ENCODE data around the gene CYP39A1.

Gene CYP39A1

DNA sequence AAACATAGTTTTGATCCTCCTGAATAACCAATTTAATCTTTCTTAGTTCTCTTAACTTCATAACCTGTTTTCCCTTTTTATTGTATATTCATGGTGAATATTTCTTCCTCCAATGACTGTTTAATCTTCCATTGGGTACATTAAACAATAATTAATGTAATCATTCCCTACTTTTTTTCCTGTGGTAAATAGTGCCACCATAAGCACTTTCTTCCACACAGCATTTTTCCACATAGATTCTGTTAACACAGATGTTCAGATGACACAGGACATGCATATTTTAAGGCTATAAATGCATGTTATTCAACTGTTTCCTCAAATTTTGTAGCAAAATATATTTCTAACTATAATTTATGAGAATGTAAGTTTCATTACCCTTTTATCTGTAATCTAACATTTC lies 61.9 kb downstream of the CYP39A1 start:
- DNase-seq (ENCODE audit: low read depth, low spot score) = no peak

GRCh38 chr6:46586906-46587305 lies 65.7 kb downstream of the CYP39A1 start:
- DNase-seq (ENCODE audit: low read depth, low spot score) = no peak

DNA sequence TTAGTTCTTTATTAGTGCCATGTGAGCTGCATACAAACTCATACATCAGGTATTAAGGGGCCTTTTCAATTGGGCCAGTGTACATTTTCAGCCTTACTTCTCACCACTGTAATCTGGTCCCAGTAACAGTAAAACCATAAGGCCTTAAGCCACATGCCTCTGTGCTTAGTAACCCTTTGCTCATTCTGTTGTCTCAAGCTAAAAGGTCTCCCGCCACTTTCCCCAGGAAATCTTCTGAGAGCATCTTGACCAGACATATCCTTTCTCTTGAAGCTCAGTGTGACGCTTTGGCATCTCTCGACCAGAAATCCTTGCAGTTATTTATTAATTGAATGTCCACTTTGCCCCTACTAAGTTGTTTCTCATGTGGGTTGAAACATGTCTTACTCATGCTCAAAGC lies 68.0 kb downstream of the CYP39A1 start:
- DNase-seq (ENCODE audit: low read depth, low spot score) = peak; percentile 4

- DNase-seq (ENCODE audit: low read depth, low spot score) = no peak
These were observed 68.9 kb downstream of the CYP39A1 start for GRCh38 chr6:46583721-46584120.

GRCh38 chr6:46583081-46583480 lies 69.5 kb downstream of the CYP39A1 start:
- DNase-seq (ENCODE audit: low read depth, low spot score) = no peak

DNA sequence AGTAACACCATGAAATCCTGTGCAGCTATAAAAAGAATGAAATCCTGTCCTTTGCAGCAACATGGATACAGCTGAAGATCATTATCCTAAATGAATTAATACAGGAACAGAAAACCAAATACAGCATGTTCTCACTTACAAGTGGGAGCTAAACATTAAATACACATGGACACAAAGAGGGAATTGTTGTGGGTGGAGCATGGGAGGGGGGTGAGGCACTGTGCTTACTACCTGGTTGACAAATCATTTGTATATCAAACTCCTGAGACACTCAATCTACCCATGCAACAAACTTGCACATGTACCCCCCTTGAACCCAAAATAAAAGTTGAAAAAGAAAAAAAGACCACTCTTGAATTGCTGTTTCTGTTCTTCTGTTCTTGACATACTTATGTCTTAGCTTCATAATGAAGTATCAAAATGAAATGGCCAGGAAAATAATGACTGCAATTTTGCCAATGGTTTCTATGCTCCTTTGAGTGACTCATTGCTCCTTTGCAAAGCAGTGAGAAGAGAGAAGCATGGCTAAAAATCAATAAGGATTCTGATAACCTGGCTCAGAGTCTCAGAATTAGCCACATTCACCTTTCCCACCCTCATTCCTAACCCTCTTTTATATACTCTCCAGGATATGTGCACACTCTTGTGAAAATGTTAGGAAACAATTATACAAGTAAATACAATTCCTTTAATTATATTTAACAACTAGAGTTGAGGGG lies 71.0 kb downstream of the CYP39A1 start:
- DNase-seq (ENCODE audit: low read depth, low spot score) = no peak

GRCh38 chr6:46575530-46575929 lies 77.1 kb downstream of the CYP39A1 start:
- DNase-seq (ENCODE audit: low read depth, low spot score) = no peak

- no peak for DNase-seq (ENCODE audit: low read depth, low spot score)
These were observed 79.5 kb downstream of the CYP39A1 start for GRCh38 chr6:46573140-46573539.

DNA sequence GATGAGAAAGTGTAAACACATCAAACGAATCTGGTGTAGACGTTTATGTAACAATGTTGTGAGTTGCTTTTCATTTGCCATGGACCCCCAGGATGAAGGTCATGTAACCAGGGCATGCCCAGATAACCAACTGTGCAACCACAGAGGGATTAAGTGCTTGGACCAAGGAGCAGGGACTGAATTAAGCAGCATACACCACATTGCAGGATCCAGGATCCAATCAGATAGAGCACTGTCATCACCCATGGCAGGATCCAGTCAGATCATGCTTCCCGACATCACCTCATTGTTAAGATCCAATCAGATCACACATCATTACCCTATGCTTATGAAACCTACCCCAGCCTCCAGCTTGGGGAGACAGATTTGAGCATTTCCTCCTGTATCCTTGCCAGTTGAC lies 87.1 kb downstream of the CYP39A1 start:
- no peak for DNase-seq (ENCODE audit: low read depth, low spot score)

GRCh38 chr6:46563924-46564323 lies 88.7 kb downstream of the CYP39A1 start:
- DNase-seq (ENCODE audit: low read depth, low spot score) = no peak

DNA sequence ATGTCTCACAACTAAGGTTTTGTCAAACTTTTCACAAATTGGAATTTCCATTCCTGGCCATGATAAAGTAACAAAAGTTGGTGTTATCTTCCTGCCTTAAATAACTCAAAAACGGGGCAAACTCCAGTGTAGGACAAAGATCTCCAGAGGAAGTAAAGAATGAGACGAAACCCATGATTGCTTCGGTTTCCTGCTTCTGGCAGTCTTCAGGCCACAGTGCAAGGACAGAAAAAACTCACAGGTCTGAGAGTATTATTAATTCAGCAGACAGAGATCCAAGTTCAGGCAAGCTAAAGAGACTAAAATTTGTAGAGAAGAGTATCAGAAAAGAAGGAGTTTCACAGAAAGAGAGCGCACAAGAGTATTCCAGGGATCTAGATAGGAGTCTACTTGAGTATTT lies 96.6 kb downstream of the CYP39A1 start:
- no peak for DNase-seq (ENCODE audit: low read depth, low spot score)

DNA sequence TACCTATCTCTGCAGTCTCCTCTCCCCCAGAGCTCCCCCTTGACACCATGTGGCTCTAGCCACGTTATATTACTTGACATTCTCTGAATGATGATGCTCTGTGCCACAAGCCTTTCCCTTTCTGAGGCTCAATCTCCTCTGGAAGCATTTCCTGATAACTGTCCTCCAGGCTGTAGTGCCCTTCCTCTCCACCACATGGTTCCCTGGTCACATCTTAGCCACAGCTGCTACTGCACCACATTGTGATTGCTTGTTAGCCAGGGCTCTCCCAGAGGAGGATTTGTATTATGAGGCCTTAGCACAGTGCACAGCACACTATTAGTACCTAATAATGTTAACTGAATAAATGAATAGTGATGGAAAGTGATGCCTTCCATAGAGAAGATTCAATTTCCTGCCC lies 97.5 kb downstream of the CYP39A1 start:
- no peak for DNase-seq (ENCODE audit: low read depth, low spot score)

DNA sequence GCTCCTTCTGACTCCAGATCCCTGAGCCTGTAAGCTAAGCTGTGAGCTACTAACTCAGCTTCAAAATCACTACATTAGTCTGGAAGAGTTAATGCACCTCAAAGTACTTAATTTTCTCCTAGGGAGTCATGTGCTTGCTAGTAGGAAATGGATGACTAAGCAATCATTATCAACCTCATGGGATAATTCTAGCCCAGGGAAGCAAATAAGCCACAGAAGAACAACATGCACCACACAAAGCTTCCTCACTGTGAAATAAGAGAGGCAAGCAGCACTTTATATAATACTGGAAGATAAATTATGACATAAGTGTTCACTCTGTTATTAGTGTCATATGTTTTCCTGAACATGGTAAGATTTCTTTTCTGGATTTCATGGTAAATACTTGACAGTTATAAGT lies 103.5 kb downstream of the CYP39A1 start:
- DNase-seq (ENCODE audit: low read depth, low spot score) = peak; percentile 8

GRCh38 chr6:46541556-46541955 lies 111.1 kb downstream of the CYP39A1 start:
- DNase-seq (ENCODE audit: low read depth, low spot score) = no peak

DNA sequence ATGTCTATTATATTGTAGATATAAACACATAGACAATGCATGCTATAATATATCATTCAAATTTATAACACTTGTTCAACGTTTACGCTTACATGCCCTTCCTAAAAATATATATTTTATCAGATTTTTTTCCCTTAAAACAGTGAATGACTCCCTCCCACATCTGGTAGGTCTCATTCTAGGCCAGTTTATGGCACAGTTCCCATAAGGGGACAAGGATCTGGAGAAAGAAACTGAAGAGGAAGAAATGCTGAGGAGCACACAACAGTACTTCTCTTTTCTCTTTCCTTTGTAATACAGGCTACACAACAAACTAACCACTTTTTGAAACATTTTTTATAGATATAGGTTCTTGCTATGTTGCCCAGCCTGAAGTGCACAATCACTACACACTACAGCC lies 112.8 kb downstream of the CYP39A1 start:
- no peak for DNase-seq (ENCODE audit: low read depth, low spot score)

- no peak for DNase-seq (ENCODE audit: low read depth, low spot score)
These were observed 113.7 kb downstream of the CYP39A1 start for GRCh38 chr6:46538800-46539480.

- DNase-seq (ENCODE audit: low read depth, low spot score) = no peak
These were observed 121.7 kb downstream of the CYP39A1 start for GRCh38 chr6:46530896-46531295.

GRCh38 chr6:46528961-46529750 lies 123.5 kb downstream of the CYP39A1 start:
- no peak for DNase-seq (ENCODE audit: low read depth, low spot score)

- DNase-seq (ENCODE audit: low read depth, low spot score) = no peak
These were observed 126.0 kb downstream of the CYP39A1 start for GRCh38 chr6:46526607-46527006.

GRCh38 chr6:46525583-46525982 lies 127.0 kb downstream of the CYP39A1 start:
- DNase-seq (ENCODE audit: low read depth, low spot score) = no peak

DNA sequence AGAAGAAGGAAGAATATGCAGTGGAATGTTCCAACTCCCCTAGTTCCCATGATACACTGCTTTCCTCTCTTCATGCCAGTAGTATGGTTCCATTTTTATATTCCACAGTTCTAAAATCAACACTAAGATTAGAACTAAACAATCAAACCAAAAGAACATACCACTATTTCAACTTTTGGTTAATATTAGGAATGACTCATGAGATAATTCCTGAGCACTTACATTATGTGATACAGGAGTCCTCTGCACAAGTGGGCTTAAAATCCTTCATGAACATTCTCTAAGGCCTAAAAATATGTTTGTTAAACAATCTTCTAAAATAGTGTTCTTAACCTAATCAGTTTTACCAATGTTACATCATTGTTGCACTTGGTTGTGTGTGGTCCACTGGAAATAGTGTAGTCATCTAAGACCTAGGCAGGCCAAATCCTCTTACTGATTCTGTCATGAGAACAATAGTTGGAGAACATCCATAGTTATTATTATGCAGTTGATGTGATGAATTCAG lies 131.1 kb downstream of the CYP39A1 start:
- DNase-seq (ENCODE audit: low read depth, low spot score) = no peak

DNA sequence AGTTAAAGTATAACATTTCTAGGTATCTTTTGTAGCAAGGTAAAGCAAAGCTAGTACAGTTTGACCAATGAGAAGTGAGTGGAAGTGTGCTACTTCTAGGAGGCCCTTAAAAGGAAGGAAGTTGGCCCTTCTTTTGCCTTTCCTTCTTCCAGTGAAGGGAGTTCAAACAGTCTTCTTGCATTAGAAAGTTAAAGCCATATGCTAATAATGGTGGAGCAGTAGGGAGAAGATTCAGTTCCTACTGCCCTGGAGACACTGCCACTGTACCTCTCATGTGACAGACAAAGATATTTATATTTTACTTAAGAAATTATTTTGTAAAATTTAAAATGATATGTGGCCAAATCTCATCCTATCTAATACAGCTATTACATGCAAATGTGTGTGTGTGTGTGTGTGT lies 135.4 kb downstream of the CYP39A1 start:
- DNase-seq (ENCODE audit: low read depth, low spot score) = no peak
